Neuronal stem cell (in vitro differentiated cells): ENCODE measurements around the gene SERHL2.
"Not testable (repeated sequence)": the region's sequence is repeated elsewhere in the genome, so short reads cannot be mapped to it uniquely, and the experiment has no call there.

Source experiments
- DNase-seq: peaks from one replicate; pipeline ENCODE4 v3.0.0-alpha.2; 2013; ENCODE audit warnings: low spot score
- H2AFZ ChIP-seq: one replicate; pipeline ENCODE4 v1.6.1; 2013; ENCODE audit warnings: mild to moderate bottlenecking, low read length, inconsistent platforms
- H2AK5ac ChIP-seq: 2 replicates; pipeline ENCODE4 v1.6.1; 2013; ENCODE audit warnings: low read depth, mild to moderate bottlenecking, inconsistent platforms, low read length, moderate library complexity, mixed read lengths
- H2BK120ac ChIP-seq: 2 replicates; pipeline ENCODE4 v1.6.1; 2013; ENCODE audit warnings: low read depth, mild to moderate bottlenecking, inconsistent platforms, low read length, moderate library complexity, mixed read lengths
- H2BK12ac ChIP-seq: one replicate; pipeline ENCODE4 v1.6.1; 2013; ENCODE audit warnings: low read length, inconsistent platforms
- H2BK15ac ChIP-seq: 2 replicates; pipeline ENCODE4 v1.6.1; 2013; ENCODE audit warnings: mild to moderate bottlenecking, low read length, inconsistent platforms, mixed read lengths
- H2BK5ac ChIP-seq: one replicate; pipeline ENCODE4 v1.6.1; 2013; ENCODE audit warnings: inconsistent platforms, mild to moderate bottlenecking, low read length, moderate library complexity
- H3K14ac ChIP-seq: one replicate; pipeline ENCODE4 v1.6.1; 2013; ENCODE audit warnings: low read length, inconsistent platforms
- H3K18ac ChIP-seq: 2 replicates; pipeline ENCODE4 v1.6.1; 2013; ENCODE audit warnings: low read length, inconsistent platforms
- H3K23ac ChIP-seq: 2 replicates; pipeline ENCODE4 v1.6.1; 2013; ENCODE audit warnings: low read depth, mild to moderate bottlenecking, mixed read lengths, low read length, inconsistent platforms; ENCODE audit not compliant: poor library complexity
- H3K27ac ChIP-seq: replicated peaks from 3 replicates; pipeline ENCODE4 v1.5.1; 2013; ENCODE audit warnings: low read length, inconsistent platforms
- H3K27me3 ChIP-seq, 3 experiments: 2 replicates each; pipeline ENCODE4 v1.6.1; 2013; ENCODE audit warnings: low read length in 3 of 3, mild to moderate bottlenecking in 2 of 3, inconsistent platforms in 1 of 3, low read depth in 1 of 3, mixed read lengths in 1 of 3, moderate library complexity in 1 of 3; ENCODE audit not compliant: control insufficient read depth in 3 of 3, insufficient read depth in 3 of 3
- H3K36me3 ChIP-seq, 2 donors: replicated peaks in 1 of 2; 2 replicates each; pipeline ENCODE4 v1.6.1; 2013; ENCODE audit warnings: low read length in 2 of 2; ENCODE audit not compliant: control insufficient read depth in 2 of 2, insufficient read depth in 2 of 2
- H3K4ac ChIP-seq: 2 replicates; pipeline ENCODE4 v1.6.1; 2013; ENCODE audit warnings: inconsistent platforms, mild to moderate bottlenecking, low read length, moderate library complexity
- H3K4me1 ChIP-seq, 2 donors: 1 replicate in 1 of 2; 2 replicates in 1 of 2; pipeline ENCODE4 v1.6.1; 2013; ENCODE audit warnings: low read length in 2 of 2, low read depth in 1 of 2; ENCODE audit not compliant: control insufficient read depth in 2 of 2, insufficient read depth in 1 of 2
- H3K4me2 ChIP-seq: one replicate; pipeline ENCODE4 v1.6.1; 2013; ENCODE audit warnings: mild to moderate bottlenecking, low read length, inconsistent platforms; ENCODE audit not compliant: insufficient read depth, poor library complexity, severe bottlenecking
- H3K4me3 ChIP-seq, 2 donors: 2 replicates each; pipeline ENCODE4 v1.5.1; 2013; ENCODE audit warnings: low read length in 2 of 2, mild to moderate bottlenecking in 2 of 2, inconsistent platforms in 1 of 2, moderate library complexity in 1 of 2
- H3K79me1 ChIP-seq: one replicate; pipeline ENCODE4 v1.6.1; 2013; ENCODE audit warnings: low read depth, mild to moderate bottlenecking, inconsistent platforms, low read length, moderate library complexity
- H3K9ac ChIP-seq: one replicate; pipeline ENCODE4 v1.6.1; 2013; ENCODE audit warnings: mild to moderate bottlenecking, low read depth, low read length, inconsistent platforms; ENCODE audit not compliant: poor library complexity
- H3K9me3 ChIP-seq, 2 donors: replicated peaks in 1 of 2; 2 replicates each; pipeline versions ENCODE3 to v1.6.1; 2013; ENCODE audit warnings: low read length in 2 of 2, mild to moderate bottlenecking in 2 of 2, inconsistent platforms in 1 of 2, low read depth in 1 of 2, mixed read lengths in 1 of 2, moderate library complexity in 1 of 2; ENCODE audit not compliant: control insufficient read depth in 2 of 2, insufficient read depth in 1 of 2
- H4K8ac ChIP-seq: one replicate; pipeline ENCODE4 v1.6.1; 2013; ENCODE audit warnings: low read depth, mild to moderate bottlenecking, inconsistent platforms, low read length, moderate library complexity
- H4K91ac ChIP-seq: one replicate; pipeline ENCODE4 v1.6.1; 2013; ENCODE audit warnings: low read length, low read depth, mild to moderate bottlenecking, inconsistent platforms; ENCODE audit not compliant: poor library complexity
- WGBS, 2 donors: extraction: QIAGEN DNeasy Blood & Tissue Kit; methylation state at CpG; one replicate each; pipeline ENCODE4 v1.1.7; 2013; ENCODE audit warnings: missing lambda C conversion rate in 2 of 2, mixed read lengths in 1 of 2; ENCODE audit not compliant: insufficient read length in 2 of 2, insufficient replicate concordance in 1 of 2; ENCODE audit errors: extremely low coverage in 2 of 2; 5-methylcytosine and 5-hydroxymethylcytosine counted together

The SERHL2 gene

GRCh38 chr22:42536166-42536565, 17.6 kb upstream of the SERHL2 start:
- H2BK15ac ChIP-seq = no peak overlapping the region
- H3K27ac ChIP-seq = no peak overlapping the region
- no CpG with 5 or more reads among the region's 7 CpGs for WGBS, 2 donors
- H3K79me1 ChIP-seq = no peaks in the 10 kb centered on the region
- H2BK5ac ChIP-seq = no peak overlapping the region
- no peak overlapping the region for H3K18ac ChIP-seq
- no peak overlapping the region for H3K4me2 ChIP-seq
- DNase-seq = no peak
- no peak overlapping the region for H2AK5ac ChIP-seq
- H2BK12ac ChIP-seq = no peak overlapping the region
- H3K23ac ChIP-seq = peak overlapping the region; percentile 55
- H3K27me3 ChIP-seq = no peaks in the 10 kb centered on the region
- no peaks in the 10 kb centered on the region for H3K36me3 ChIP-seq
- H4K8ac ChIP-seq = no peak overlapping the region
- H2BK120ac ChIP-seq = no peak overlapping the region
- no peak overlapping the region for H2AFZ ChIP-seq
- no peak overlapping the region for H3K9ac ChIP-seq
- no peak overlapping the region for H4K91ac ChIP-seq
- H3K14ac ChIP-seq = no peak overlapping the region
- no peak overlapping the region for H3K4me3 ChIP-seq
- H3K9me3 ChIP-seq = no peaks in the 10 kb centered on the region
- H3K4me1 ChIP-seq = peaks cover 0 to 9% of the 10 kb centered on the region in 2 donors
- no peak overlapping the region for H3K4ac ChIP-seq

DNA sequence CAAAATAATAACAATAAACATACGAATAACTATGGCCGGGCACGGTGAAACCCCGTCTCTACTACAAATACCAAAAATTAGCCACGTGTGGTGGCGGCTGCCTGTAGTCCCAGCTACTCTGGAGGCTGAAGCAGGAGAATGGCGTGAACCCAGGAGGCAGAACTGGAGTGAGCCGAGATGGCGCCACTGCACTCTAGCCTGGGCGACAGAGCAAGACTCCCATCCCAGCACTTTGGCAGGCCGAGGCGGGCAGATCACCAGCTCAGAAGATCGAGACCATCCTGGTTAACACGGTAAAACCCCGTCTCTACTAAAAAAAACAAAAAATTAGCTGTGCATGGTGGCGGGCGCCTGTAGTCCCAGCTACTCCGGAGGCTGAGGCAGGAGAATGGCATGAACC, 17.1 kb upstream of the SERHL2 start:
- H3K27me3 ChIP-seq, H3K9me3 ChIP-seq, H4K91ac ChIP-seq, H2BK12ac ChIP-seq, H2AFZ ChIP-seq, H3K18ac ChIP-seq, H3K23ac ChIP-seq, H3K4me2 ChIP-seq, DNase-seq, H3K4ac ChIP-seq, H2BK15ac ChIP-seq, H3K9ac ChIP-seq, H3K36me3 ChIP-seq, H2BK5ac ChIP-seq, H4K8ac ChIP-seq, H3K4me1 ChIP-seq, H3K27ac ChIP-seq, H2AK5ac ChIP-seq, H3K14ac ChIP-seq, H3K4me3 ChIP-seq, H3K79me1 ChIP-seq, H2BK120ac ChIP-seq: not testable (repeated sequence)
- no CpG with 5 or more reads among the region's 18 CpGs for WGBS, 2 donors

DNA sequence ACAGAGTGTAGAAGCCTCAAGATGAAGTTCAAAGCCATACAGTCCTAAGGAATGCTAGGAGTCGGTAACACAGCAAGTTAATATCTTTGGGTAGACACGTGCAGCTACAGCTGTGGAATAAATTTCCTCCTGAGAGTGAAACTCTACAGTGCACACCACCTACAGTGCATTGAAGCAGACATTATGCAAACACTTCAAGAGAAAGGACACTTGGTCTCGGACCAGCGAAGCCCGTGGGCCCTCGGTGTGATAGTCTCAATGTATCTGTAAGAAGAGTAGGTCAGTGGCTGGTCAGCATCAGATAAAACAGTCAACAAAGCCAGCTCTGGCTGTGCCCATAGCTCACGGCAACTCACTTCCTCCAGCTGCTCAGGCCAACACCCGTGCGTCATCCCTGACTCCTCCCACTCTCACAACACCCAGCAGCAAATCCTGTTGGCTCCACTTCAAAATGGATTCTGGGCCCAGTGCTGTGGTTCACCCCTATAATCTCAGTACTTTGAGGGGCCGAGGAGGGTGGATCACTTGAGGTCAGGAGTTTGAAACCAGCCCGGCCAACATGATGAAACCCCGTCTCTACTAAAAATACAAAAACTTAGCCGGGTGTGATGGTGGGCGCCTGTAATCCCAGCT, 16.4 kb upstream of the SERHL2 start:
- DNase-seq, H3K36me3 ChIP-seq, H3K4me3 ChIP-seq, H3K9me3 ChIP-seq, H3K4me2 ChIP-seq, H3K23ac ChIP-seq, H2BK120ac ChIP-seq, H4K8ac ChIP-seq, H4K91ac ChIP-seq, H3K4ac ChIP-seq, H2AK5ac ChIP-seq, H3K27me3 ChIP-seq, H3K27ac ChIP-seq, H3K18ac ChIP-seq, H3K9ac ChIP-seq, H2BK5ac ChIP-seq, H3K4me1 ChIP-seq, H3K14ac ChIP-seq, H3K79me1 ChIP-seq, H2BK15ac ChIP-seq, H2BK12ac ChIP-seq: not testable (repeated sequence)
- H2AFZ ChIP-seq = peak overlapping the region; percentile 72
- WGBS, 2 donors = no CpG with 5 or more reads among the region's 14 CpGs

DNA sequence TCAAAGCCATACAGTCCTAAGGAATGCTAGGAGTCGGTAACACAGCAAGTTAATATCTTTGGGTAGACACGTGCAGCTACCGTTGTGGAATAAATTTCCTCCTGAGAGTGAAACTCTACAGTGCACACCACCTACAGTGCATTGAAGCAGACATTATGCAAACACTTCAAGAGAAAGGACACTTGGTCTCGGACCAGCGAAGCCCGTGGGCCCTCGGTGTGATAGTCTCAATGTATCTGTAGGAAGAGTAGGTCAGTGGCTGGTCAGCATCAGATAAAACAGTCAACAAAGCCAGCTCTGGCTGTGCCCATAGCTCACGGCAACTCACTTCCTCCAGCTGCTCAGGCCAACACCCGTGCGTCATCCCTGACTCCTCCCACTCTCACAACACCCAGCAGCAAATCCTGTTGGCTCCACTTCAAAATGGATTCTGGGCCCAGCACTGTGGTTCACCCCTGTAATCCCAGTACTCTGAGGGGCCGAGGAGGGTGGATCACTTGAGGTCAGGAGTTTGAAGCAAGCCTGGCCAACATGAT, 14.5 kb upstream of the SERHL2 start:
- H2AFZ ChIP-seq, H3K4ac ChIP-seq, H3K9me3 ChIP-seq: not testable (repeated sequence)

More for the DNA sequence above, 14.5 kb upstream of the SERHL2 start:
- not testable (repeated sequence) for H2AK5ac ChIP-seq, H3K36me3 ChIP-seq, H3K79me1 ChIP-seq, H2BK12ac ChIP-seq, H2BK120ac ChIP-seq, H3K4me3 ChIP-seq, H2BK15ac ChIP-seq, H3K18ac ChIP-seq, DNase-seq, H2BK5ac ChIP-seq, H3K14ac ChIP-seq, H3K4me1 ChIP-seq, H3K27me3 ChIP-seq, H3K9ac ChIP-seq, H4K91ac ChIP-seq, H3K27ac ChIP-seq, H4K8ac ChIP-seq, H3K4me2 ChIP-seq, H3K23ac ChIP-seq
- WGBS, 2 donors = no CpG with 5 or more reads among the region's 11 CpGs
